Heart left ventricle (tissue), 16 donors: ENCODE measurements around the gene ARHGEF6. TPM values are rescaled to one million over a fixed set of nuclear protein-coding genes. Genes with fewer than 3 reads are reported as not detected.
A peak's percentile ranks its signal among the peaks of the same experiment; 100 is the strongest.

Experiments
- ATAC-seq, 4 donors: fragments of 200-7000 bp; cut with Tn5 transposase; one replicate each; pipeline ENCODE4 v1.9.1; 2020 to 2022; ENCODE audit warnings: moderate library complexity in 4 of 4, mild to moderate bottlenecking in 3 of 4, moderate number of reproducible peaks in 1 of 4
- DNase-seq, 5 donors: peaks; one replicate each; pipeline ENCODE4 v3.0.0-alpha.2; 2020
- H3K27ac ChIP-seq, 12 donors: fragments of 200-600 bp; sonication (generic) in 4 of 12; one replicate each; pipeline versions ENCODE4 v1.5.0 to v1.8.0; 2016 to 2022; ENCODE audit warnings: mild to moderate bottlenecking in 2 of 12
- H3K27me3 ChIP-seq, 9 donors: fragments of 200-600 bp; sonication (generic) in 2 of 9; one replicate each; pipeline versions ENCODE4 v1.5.1 to v1.8.0; 2016 to 2022; ENCODE audit warnings: mild to moderate bottlenecking in 3 of 9
- H3K36me3 ChIP-seq, 9 donors: fragments of 200-600 bp; sonication (generic) in 2 of 9; one replicate each; pipeline versions ENCODE4 v1.5.0 to v1.8.0; 2018 to 2022; ENCODE audit warnings: mild to moderate bottlenecking in 2 of 9
- H3K4me1 ChIP-seq, 12 donors: fragments of 200-600 bp; sonication (generic) in 4 of 12; one replicate each; pipeline versions ENCODE4 v1.5.0 to v1.8.0; 2016 to 2022; ENCODE audit warnings: mild to moderate bottlenecking in 3 of 12
- H3K4me3 ChIP-seq, 12 donors: fragments of 200-600 bp; sonication (generic) in 4 of 12; one replicate each; pipeline versions ENCODE4 v1.5.0 to v1.8.0; 2017 to 2022; ENCODE audit warnings: mild to moderate bottlenecking in 9 of 12, moderate library complexity in 4 of 12
- H3K9me3 ChIP-seq, 12 donors: fragments of 200-600 bp; sonication (generic) in 4 of 12; one replicate each; pipeline versions ENCODE4 v1.5.0 to v1.8.0; 2016 to 2022; ENCODE audit warnings: mild to moderate bottlenecking in 1 of 12
- CTCF ChIP-seq, 12 donors: fragments of 200-600 bp; sonication (generic) in 4 of 12; IDR thresholded peaks; one replicate each; pipeline versions ENCODE4 v1.5.0 to v1.8.0; 2018 to 2022; ENCODE audit warnings: antibody characterized with exemption in 12 of 12, mild to moderate bottlenecking in 5 of 12
- POLR2A ChIP-seq, 2 donors: fragments of 450-650 bp; IDR thresholded peaks; one replicate each; pipeline ENCODE4 v1.6.1; 2017; ENCODE audit warnings: antibody characterized with exemption in 2 of 2, mild to moderate bottlenecking in 2 of 2, moderate library complexity in 2 of 2
- WGBS, 4 donors: extraction: QIAGEN DNeasy Blood & Tissue Kit in 2 of 4; methylation state at CpG; one replicate each; pipeline versions ENCODE4 v1.1.5 to v1.1.7; 2013 to 2018; 5-methylcytosine and 5-hydroxymethylcytosine counted together
- intact Hi-C, 10 donors: fragments of 100-400 bp; cut with DNase I; formaldehyde crosslinking; loops; one replicate each; pipeline versions ENCODE4 v1.11.1 to v1.14.2; 2022
- polyA plus RNA-seq, 2 donors: library from polyadenylated mRNA; stranded (reverse); fragments of 200-250 nt; gene quantifications; one replicate each; pipeline ENCODE4 v1.2.3, GENCODE V29; 2013
- total RNA-seq, 9 donors: library from RNA; depleted of rRNA in 2 of 9; stranded (reverse); fragments of >200 nt in 2 of 9; fragmentation: NEBNext Ultra II Directional in 3 of 9; extraction: Animal tissue kit (Norgen Biotek cat#: 25700) in 3 of 9; gene quantifications; one replicate each; pipeline versions ENCODE4 v1.1.0 to v1.2.4, GENCODE V29; 2016 to 2023
- donor health status: ischemic (EF 13 %, LVEDD 7.1; RV severe dilation, severe dysfunction).
- donor health status: healthy with polysubstance abuse.
- donor health status: DM: no; HTN: yes; CAD: no.
- donor health status: DM: no; HTN: no; CAD: no.
- donor health status: ischemic (EF 25% LVEDD 6.9; RV normal size, moderate dysfunction).
- donor health status: ischemic (EF 25% LVEDD 5.7; RV mildly dilated, moderate dysfunction).
- donor health status: healthy.
- donor health status: DM: yes; HTN: yes; CAD: no.
- donor health status: ischemic (EF 35%, LVEDD 5.7; RV mildly dilated, moderate dysfunction).
- donor health status: nonischemic (EF 11% LVEDD 7.7; RV severe dilation, severe dysfunction).
- donor health status: DM: yes; HTN: yes; CAD: no.
- donor health status: PGD.
- donor health status: ischemic (EF 29% LVEDD 5.4; RV normal size, mild dysfunction).
- donor health status: nonischemic (EF 23%, LVEDD 6.1; RV moderate dilation, normal function).

The ARHGEF6 gene
- total and polyA plus RNA-seq, 11 donors = 15.2 to 74.7 (median 55.7) TPM

GRCh38 chrX:136819031-136819703 lies 38.4 kb upstream of the ARHGEF6 start:
- DNase-seq (no peak), ATAC-seq (no peak)
- no peaks in the 10 kb centered on the region for H3K9me3 ChIP-seq
- intact Hi-C loops = no loop called here
- peaks cover 0 to 5% (median 0%) of the 10 kb centered on the region in 9 donors for H3K27me3 ChIP-seq
- no peak overlapping the region for H3K4me3 ChIP-seq
- H3K4me1 ChIP-seq = no peaks in the 10 kb centered on the region
- WGBS, 4 donors = 49 to 70% (median 63%) methylated on average over 5 of the region's 5 CpGs
- no peak overlapping the region for H3K27ac ChIP-seq
- peaks cover 0 to 42% (median 3%) of the 10 kb centered on the region in 9 donors for H3K36me3 ChIP-seq
- no peak for TF ChIP-seq CTCF (IDR thresholded peaks at IDR 0.05)

- no peaks in the 10 kb centered on the region for H3K4me1 ChIP-seq
- H3K9me3 ChIP-seq = no peaks in the 10 kb centered on the region
- intact Hi-C loops = no loop called here
Observed at GRCh38 chrX:136816975-136817374, 36.2 kb upstream of the ARHGEF6 start.

GRCh38 chrX:136814847-136815750 lies 34.4 kb upstream of the ARHGEF6 start:
- peaks cover 0 to 10% (median 0%) of the 10 kb centered on the region in 9 donors for H3K27me3 ChIP-seq
- no peaks in the 10 kb centered on the region for H3K9me3 ChIP-seq
- ATAC-seq = peak in 2 of 4 donors; percentile 76 to 77
- intact Hi-C loops = no loop called here
- DNase-seq = no peak
- TF ChIP-seq CTCF (IDR thresholded peaks at IDR 0.05) (no peak), POLR2A (IDR thresholded peaks at IDR 0.05) (no peak)
- 36 to 82% (median 65%) methylated on average over 3 of the region's 3 CpGs for WGBS, 4 donors
- no peak overlapping the region for H3K4me3 ChIP-seq
- no peak overlapping the region for H3K27ac ChIP-seq
- H3K36me3 ChIP-seq = peaks cover 0 to 31% (median 3%) of the 10 kb centered on the region in 9 donors
- H3K4me1 ChIP-seq = no peaks in the 10 kb centered on the region

More at GRCh38 chrX:136816975-136817374, 36.2 kb upstream of the ARHGEF6 start:
- no peak overlapping the region for H3K4me3 ChIP-seq
- TF ChIP-seq CTCF (IDR thresholded peaks at IDR 0.05) (no peak), POLR2A (IDR thresholded peaks at IDR 0.05) (no peak)
- ATAC-seq = no peak
- peaks cover 0 to 5% (median 0%) of the 10 kb centered on the region in 9 donors for H3K27me3 ChIP-seq
- peaks cover 0 to 42% (median 3%) of the 10 kb centered on the region in 9 donors for H3K36me3 ChIP-seq
- no peak for DNase-seq
- H3K27ac ChIP-seq = no peak overlapping the region
- WGBS, 4 donors = 75 to 81% (median 77%) methylated on average over 3 of the region's 3 CpGs

GRCh38 chrX:136812286-136812685 lies 31.6 kb upstream of the ARHGEF6 start:
- H3K4me1 ChIP-seq = no peaks in the 10 kb centered on the region
- H3K4me3 ChIP-seq = no peak overlapping the region
- intact Hi-C loops = no loop called here
- no peaks in the 10 kb centered on the region for H3K9me3 ChIP-seq
- ATAC-seq = no peak
- peaks cover 0 to 10% (median 0%) of the 10 kb centered on the region in 9 donors for H3K36me3 ChIP-seq
- peaks cover 0 to 10% (median 0%) of the 10 kb centered on the region in 9 donors for H3K27me3 ChIP-seq
- no peak for DNase-seq
- H3K27ac ChIP-seq = no peak overlapping the region
- no peak for TF ChIP-seq POLR2A (IDR thresholded peaks at IDR 0.05)
- TF ChIP-seq CTCF (IDR thresholded peaks at IDR 0.05) = no peak
- WGBS, 4 donors = 50 to 78% (median 64%) methylated on average over 1 of the region's 1 CpG
